KMS-11 (cell line): Measurements from ENCODE around the gene NTM.
A peak's percentile ranks its signal among the peaks of the same experiment; 100 is the strongest.

Source experiments
- H2AFZ ChIP-seq: fragments of 200-600 bp; sonication (generic); 2 replicates; pipeline ENCODE4 v1.6.1; 2016; ENCODE audit warnings: antibody characterized with exemption, mixed run types, low read depth
- H3K27ac ChIP-seq: fragments of 200-600 bp; sonication (generic); 2 replicates; pipeline ENCODE4 v1.6.1; 2016; ENCODE audit warnings: mild to moderate bottlenecking, mixed run types
- H3K27me3 ChIP-seq: fragments of 200-600 bp; sonication (generic); 2 replicates; pipeline ENCODE4 v1.6.1; 2017; ENCODE audit warnings: mild to moderate bottlenecking, low read depth, mixed run types, moderate library complexity; ENCODE audit not compliant: insufficient read depth
- H3K36me3 ChIP-seq: fragments of 200-600 bp; sonication (generic); 2 replicates; pipeline ENCODE4 v1.6.1; 2017; ENCODE audit warnings: mild to moderate bottlenecking, mixed run types; ENCODE audit not compliant: insufficient read depth
- H3K4me1 ChIP-seq: fragments of 200-600 bp; sonication (generic); 2 replicates; pipeline ENCODE4 v1.6.1; 2016; ENCODE audit warnings: mild to moderate bottlenecking, low read depth, mixed run types; ENCODE audit not compliant: poor library complexity, severe bottlenecking
- H3K4me2 ChIP-seq: fragments of 200-600 bp; sonication (generic); 2 replicates; pipeline ENCODE4 v1.7.0; 2016; ENCODE audit warnings: mild to moderate bottlenecking, mixed run types
- H3K4me3 ChIP-seq: fragments of 200-600 bp; sonication (generic); IDR thresholded peaks from 2 replicates; pipeline ENCODE4 v1.6.1; 2017; ENCODE audit warnings: low read depth, low read length, mixed read lengths; ENCODE audit not compliant: insufficient read depth
- H3K79me2 ChIP-seq: fragments of 200-600 bp; sonication (generic); 2 replicates; pipeline ENCODE4 v1.6.1; 2016; ENCODE audit warnings: low read depth, mixed run types; ENCODE audit not compliant: insufficient read depth
- H3K9ac ChIP-seq: fragments of 200-600 bp; sonication (generic); 2 replicates; pipeline ENCODE4 v1.6.1; 2016; ENCODE audit warnings: mild to moderate bottlenecking, mixed run types
- H4K20me1 ChIP-seq: fragments of 200-600 bp; sonication (generic); 2 replicates; pipeline ENCODE4 v1.6.1; 2016; ENCODE audit warnings: mild to moderate bottlenecking, mixed run types; ENCODE audit not compliant: insufficient read depth
- TF ChIP-seq, protein P1 (sequence below): fragments of 200-600 bp; sonication (generic); conservative IDR thresholded peaks from 2 replicates; pipeline ENCODE4 v1.6.1; 2017; ENCODE audit warnings: low read depth, mild to moderate bottlenecking, antibody characterized with exemption, low read length, moderate library complexity, mixed read lengths

The NTM gene

DNA sequence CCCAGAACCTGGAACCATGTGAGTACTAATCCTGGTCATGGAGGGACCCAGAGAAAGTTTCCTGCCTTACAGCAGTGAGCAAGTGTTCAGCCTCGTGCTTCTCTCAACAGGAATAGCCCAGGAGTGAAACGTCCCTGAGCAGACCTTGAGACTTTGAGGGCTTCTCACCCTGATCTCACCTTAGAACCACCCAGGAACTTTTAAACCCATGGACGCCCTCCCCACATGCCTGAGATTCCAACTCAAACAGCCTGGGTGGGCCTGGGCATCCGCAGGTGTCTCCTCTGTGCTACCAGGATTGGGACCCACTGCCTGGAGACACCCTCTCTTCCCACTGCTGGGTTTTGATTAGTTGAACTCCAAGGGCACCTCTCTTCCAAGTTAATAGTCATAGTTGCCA, 297.2 kb downstream of the NTM start:
- Histone ChIP-seq H3K36me3 (no peaks in the 10 kb centered on the region), H3K4me1 (no peaks in the 10 kb centered on the region), H3K9ac (no peak overlapping the region), H3K27ac (no peak overlapping the region), H3K27me3 (no peaks in the 10 kb centered on the region), H2AFZ (no peak overlapping the region), H3K4me2 (no peak overlapping the region), H4K20me1 (no peaks in the 10 kb centered on the region), H3K79me2 (no peaks in the 10 kb centered on the region), H3K4me3 (no peak overlapping the region)
- TF ChIP-seq, protein P1, sequence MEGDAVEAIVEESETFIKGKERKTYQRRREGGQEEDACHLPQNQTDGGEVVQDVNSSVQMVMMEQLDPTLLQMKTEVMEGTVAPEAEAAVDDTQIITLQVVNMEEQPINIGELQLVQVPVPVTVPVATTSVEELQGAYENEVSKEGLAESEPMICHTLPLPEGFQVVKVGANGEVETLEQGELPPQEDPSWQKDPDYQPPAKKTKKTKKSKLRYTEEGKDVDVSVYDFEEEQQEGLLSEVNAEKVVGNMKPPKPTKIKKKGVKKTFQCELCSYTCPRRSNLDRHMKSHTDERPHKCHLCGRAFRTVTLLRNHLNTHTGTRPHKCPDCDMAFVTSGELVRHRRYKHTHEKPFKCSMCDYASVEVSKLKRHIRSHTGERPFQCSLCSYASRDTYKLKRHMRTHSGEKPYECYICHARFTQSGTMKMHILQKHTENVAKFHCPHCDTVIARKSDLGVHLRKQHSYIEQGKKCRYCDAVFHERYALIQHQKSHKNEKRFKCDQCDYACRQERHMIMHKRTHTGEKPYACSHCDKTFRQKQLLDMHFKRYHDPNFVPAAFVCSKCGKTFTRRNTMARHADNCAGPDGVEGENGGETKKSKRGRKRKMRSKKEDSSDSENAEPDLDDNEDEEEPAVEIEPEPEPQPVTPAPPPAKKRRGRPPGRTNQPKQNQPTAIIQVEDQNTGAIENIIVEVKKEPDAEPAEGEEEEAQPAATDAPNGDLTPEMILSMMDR, result no peak

DNA sequence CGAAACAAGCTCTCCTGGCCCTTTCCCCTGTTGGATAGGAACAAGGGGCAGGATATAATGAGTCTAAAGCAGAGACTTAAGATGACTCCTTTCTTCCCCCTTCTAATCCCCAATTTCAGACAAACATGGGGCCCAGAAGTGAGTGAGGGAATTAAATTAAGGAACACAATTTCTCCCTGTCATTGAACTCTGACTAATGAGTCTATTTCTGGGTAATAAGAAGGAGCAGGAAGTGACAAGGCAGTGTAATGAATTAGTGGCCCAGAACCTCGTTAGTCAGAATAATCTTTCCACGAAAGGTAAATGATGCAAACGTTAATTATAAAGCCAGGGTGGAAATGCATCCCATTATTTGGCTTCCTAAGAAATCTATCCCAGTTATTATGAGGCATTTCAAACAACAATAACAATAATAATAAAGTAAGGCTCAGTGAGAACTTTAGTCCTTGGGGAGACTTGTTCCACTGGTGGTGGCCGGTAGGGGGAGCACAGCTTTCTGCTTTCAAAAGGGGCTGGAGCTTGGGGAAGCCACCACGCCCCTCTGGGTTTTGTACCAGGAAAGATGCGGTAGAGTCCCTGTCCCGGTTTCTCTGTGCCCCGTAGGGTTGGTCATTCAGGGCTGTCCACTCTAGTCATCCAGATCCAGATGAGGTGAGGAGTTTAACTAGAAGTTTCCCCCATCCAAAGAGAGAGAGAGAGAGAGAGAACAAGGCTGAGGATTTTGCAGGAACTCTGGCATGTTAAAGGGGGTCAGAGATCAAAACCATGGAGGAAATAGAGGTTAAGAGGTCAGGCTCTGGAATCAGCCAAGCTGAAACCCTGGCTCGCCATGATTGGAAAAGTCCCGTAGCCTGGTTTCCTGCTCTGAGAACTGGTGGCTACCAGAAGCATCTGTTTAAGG, 298.3 kb downstream of the NTM start:
- H3K4me1 ChIP-seq, result no peaks in the 10 kb centered on the region
- no peaks in the 10 kb centered on the region for H3K27me3 ChIP-seq
- H3K4me3 ChIP-seq, result no peak overlapping the region
- no peak overlapping the region for H3K9ac ChIP-seq
- TF ChIP-seq, protein P1, result peak; percentile 73
- H3K4me2 ChIP-seq, result no peak overlapping the region
- H3K79me2 ChIP-seq, result no peaks in the 10 kb centered on the region
- H3K36me3 ChIP-seq, result no peaks in the 10 kb centered on the region
- H3K27ac ChIP-seq, result no peak overlapping the region
- H4K20me1 ChIP-seq, result no peaks in the 10 kb centered on the region
- H2AFZ ChIP-seq, result no peak overlapping the region; the same call in 1 of the 2 replicates

DNA sequence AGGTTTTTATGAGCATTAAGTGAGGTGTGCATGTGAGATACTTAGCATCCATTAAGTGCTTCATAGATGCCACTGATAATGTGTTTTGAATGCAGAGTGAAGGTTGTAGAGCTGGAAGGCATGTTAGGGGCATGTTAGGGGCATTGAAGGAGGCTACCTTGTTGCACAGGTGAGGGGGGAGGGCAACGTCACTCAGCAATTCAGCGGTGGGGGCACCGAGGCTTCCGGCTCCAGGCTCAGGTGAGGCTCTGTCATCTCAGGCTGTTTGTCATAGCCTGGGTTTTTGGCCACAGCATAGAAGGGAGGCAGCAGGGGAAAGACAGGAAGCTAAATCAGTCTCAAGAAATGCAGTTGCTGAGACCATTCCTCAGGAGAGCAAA, 299.0 kb downstream of the NTM start:
- Histone ChIP-seq H3K4me1 (no peaks in the 10 kb centered on the region), H3K36me3 (no peaks in the 10 kb centered on the region), H3K79me2 (no peaks in the 10 kb centered on the region), H3K4me3 (no peak overlapping the region), H3K9ac (no peak overlapping the region), H3K27ac (no peak overlapping the region), H2AFZ (no peak overlapping the region; the same call in 1 of the 2 replicates), H4K20me1 (no peaks in the 10 kb centered on the region), H3K27me3 (no peaks in the 10 kb centered on the region), H3K4me2 (no peak overlapping the region)
- TF ChIP-seq, protein P1, result no peak

DNA sequence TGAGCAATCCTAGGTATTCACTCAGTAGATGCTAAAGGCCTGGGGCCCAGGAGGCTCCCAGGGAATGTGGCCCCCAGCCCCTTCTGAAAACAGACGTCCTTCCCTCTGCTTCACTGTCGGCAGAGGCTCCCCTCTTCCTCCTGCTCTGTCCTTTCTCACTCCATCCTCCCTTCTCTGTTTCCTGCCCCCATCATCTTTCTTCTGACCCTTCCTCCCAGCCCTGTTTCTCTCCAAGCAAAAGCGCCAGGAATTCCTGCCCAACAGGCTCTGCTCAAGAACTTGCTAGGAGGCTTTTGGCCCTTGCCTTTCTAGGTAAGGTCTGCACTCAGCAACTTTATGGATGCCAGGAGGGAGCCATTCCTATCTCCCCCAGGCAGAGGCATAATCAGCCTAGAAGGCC, 300.5 kb downstream of the NTM start:
- Histone ChIP-seq H3K79me2 (no peaks in the 10 kb centered on the region), H3K9ac (no peak overlapping the region), H3K4me3 (no peak overlapping the region), H3K27ac (no peak overlapping the region), H3K4me1 (no peaks in the 10 kb centered on the region), H3K27me3 (no peaks in the 10 kb centered on the region), H4K20me1 (no peaks in the 10 kb centered on the region), H2AFZ (no peak overlapping the region), H3K36me3 (no peaks in the 10 kb centered on the region), H3K4me2 (no peak overlapping the region)
- TF ChIP-seq, protein P1, result no peak
